C1 segment of cervical spinal cord (tissue), 14 donors: Measurements from ENCODE around the gene CD320.
"Not testable (repeated sequence)": the region's sequence is repeated elsewhere in the genome, so short reads cannot be mapped to it uniquely, and the experiment has no call there.

Experiments used
- DNase-seq, 14 donors: peaks; one replicate each; lab custom pipeline; 2025; lab: John Stamatoyannopoulos, UW

CD320 gene

DNA sequence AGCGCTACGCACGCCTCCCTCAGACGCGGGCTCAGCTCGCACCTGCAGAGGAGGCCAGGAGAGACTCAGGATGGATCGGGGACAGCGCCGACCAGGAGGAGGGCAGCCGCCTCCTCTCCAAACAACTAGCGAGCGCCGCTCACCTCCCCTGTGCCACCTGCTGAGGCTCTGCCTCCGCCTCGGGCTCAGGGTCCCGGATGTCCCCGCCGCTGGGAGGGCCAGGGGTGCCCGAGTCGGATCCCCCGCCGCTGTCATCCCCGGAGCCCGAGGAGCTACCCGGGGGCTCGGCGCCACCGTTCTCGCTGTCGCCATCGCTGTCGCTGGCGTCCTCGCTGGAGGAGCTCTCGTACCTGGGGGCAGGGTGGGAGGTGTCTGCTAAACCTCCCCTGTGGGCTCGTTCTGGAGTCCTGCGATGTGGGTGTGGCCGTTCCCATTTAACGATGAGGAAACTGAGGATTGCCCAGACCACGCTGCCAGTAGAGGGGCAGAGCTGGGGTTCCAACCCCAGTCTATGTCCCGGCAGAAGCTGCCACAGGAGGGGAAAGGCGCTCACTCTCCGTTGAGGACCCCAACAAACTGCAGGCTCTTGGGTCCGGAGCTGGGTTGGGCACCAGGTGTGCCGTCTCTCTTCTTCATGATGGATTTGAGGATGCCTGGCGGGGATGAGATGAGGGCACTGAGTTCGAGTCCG is 25.8 kb upstream of the CD320 start:
- no peak for DNase-seq

DNA sequence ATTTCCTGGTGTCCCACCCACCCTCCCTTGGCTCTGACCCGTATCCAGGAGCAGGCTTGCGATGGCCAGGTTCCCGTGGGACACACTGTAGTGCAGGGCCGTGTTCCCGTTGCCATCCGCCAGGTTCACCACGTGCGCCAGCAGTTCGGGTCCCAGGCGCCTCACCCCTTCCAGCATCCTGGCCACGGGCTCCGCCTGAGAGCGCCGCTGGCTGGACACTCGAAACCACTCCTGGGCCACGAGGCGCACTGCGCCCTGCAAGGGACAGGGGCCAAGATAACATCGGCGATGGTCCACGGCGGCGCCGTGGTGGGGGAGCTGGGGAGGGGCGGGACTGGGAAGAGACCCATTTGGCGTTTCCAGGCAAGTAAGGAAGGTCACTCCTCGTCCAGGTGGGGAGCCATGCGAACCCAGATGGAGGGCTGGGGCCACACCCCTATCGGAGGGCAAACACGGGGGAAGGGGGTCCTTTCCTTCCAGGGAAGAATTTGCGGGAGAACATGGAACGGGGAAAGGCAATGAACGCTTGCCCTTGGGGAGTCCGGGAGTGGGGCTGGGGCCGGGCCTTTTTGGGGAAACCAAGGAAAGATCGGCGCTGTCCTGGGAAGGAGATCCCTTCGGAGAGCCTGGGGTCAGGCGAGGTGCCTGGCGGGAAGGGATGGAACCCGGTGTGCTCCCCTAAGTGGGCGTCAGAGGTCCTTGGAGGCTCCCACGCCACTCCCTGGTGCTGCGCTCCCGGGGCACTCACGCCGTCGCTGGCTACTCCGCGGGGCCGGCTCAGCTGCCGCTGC is 25.0 kb upstream of the CD320 start:
- no peak for DNase-seq

DNA sequence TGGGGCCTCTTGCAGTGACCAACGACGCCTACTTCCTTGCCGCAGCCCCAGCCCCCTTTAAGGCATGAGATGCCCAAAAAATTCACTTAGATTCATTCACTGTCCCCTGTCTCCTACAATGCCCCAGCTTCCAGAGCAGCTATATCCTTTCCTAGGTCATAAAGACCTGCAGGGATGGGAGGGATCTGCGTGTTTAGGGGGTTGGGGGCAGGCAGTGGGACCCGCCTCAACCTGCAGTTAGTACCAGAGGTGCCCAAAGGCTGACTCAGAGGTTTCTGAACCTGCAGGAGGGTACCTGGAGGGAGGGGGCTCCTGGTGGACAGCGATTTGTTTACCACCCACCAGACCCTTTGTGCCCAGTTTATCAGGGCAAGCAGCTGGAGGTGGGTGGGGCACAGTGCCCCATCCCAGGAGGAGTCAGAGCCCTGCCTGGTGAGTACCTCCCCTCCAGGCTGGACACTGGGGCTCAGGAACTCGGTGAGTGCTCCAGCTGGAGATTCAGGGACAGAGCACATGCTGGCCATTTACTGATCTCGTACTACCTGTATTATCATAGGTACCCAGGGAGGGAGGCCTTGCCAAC is 23.2 kb upstream of the CD320 start:
- DNase-seq: no peak

DNA sequence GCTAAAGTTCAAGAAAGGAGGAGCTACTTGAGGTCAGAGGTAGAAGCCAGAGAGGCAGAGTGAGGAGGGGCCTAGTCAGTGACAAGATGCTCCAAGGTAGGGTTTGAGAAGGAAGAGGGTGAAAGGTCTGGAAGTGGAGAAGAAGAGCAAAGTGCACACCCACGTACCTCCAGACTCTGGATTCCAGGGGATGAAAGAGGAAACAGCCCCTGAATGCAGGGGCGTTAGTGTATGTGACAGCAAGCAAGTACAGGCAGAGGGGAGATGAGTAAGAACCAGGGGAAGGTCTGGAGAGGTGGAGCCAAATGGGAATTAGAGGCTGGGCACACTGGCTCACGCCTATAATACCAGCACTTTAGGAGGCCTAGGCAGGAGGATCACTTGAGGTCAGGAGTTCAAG is 21.8 kb upstream of the CD320 start:
- no peak for DNase-seq

DNA sequence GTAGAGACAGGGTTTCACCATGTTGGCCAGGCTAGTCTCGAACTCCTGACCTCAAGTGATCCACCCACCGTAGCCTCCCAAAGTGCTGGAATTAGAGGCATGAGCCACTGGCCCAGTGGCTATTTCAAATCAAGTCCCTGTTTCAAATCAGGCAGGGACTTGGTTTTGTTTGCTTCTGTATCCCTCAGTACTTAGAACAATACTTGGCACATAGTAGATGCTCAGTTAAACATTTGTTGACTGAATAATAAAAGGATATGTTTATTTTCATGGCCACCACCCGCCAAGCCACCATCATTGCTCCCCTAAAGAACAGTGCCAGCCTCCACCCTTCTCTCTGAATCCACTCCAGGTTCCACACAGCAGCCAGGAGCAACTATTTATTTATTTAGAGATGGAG is 17.3 kb upstream of the CD320 start:
- no peak for DNase-seq

DNA sequence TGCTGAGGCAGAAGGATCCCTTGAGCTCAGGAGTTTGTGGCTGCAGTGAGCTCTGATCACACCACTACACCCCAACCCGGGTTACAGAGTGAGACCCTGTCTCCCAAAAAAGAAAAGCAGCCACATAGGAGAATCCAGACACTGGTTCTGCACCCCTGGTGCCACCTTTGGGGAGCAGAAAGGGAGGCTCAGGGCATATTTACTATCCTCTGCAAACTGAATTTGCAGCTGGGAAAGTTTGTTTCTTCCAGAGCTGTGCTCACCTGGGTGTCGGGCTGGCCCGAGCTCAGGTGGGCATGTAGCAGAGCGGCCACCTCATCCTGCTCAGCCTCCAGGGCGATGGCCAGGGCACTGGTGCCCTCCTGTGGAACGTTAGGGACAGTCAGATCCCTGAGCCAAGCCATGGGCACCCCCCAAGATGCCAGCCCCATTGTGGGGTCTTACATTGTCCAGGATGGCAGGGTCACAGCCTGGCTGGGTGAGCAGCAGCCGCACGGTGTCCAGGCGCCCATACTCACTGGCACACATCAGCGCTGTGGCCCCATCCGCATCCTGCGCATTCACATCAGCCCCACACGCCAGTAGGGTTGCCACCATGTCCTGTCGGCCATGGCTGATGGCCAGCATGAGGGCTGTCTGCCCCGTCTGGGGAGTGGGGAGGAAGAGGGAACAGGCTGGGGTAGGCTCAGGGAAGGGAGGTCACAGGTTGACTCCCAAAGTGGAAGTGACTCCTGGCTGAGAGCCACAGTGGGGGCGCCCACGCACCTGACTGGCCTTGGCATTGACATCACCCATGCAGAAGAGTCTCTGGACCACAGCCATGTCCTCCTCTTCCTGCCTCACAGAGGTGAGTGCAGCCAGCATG is 16.3 kb upstream of the CD320 start:
- DNase-seq: no peak

DNA sequence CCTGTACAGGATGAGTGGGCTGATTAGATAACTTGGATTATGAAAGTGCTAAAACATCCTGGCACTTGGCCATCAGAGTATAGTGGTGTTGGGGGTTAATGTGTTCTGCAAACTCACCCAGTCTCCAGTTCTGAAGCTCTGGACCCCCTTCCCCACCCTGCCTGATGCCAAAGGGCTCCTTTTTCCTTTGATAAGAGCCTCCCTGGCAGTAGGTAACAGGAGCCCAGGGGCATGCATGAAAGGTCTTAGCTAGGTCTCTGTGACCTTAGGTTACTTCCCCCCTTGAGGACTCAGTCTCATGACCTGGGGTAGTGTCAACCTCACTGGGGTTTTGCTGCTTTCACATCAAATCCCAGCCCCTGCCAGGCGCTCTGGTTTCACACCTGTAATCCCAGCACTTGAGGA is 15.6 kb upstream of the CD320 start:
- no peak for DNase-seq

DNA sequence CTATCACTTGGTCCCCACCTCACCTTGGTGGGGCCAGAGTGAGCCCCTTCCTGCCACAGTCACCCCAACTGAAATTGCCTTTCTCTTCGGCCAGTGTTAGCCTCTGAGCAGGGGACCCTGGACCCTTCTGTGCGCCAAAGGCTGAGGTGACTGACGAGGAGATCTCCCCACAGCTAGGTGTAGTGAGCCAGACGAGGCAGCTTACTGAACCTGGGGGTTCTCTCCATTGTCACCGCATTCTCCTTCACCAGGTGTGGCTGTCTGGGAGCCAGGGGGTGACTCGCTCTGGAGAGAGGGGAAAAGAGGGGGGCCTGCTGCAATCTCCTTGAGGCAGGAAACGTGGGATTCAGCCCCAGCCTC is 14.5 kb upstream of the CD320 start:
- DNase-seq: no peak

DNA sequence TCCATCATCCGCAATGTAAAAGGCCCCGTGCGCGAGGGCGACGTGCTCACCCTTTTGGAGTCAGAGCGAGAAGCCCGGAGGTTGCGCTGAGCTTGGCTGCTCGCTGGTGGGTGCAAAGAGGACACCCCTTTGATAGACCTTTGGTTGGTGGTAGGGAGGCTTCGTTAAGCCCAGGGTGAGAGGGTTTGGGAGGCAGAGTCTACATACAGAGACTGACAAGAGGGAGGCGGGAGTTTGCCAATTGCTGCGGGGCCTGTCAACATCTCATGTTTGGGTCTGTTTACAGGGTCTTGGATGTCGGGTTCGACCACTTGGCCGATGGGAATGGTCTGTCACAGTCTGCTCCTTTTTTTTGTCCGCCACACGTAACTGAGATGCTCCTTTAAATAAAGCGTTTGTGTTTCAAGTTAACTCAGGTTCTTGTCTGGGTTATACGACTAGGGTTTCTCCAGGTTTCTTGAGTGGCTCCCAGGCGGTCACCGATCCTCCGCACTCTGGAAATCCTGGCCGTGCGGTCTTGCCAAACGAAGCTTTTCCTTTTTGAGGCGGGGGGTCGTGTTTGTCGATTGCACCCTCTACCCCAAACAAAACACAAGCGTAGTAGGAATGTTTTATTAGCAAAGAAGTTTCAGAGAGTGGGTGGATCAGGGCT is 14.0 kb upstream of the CD320 start:
- DNase-seq: no peak

DNA sequence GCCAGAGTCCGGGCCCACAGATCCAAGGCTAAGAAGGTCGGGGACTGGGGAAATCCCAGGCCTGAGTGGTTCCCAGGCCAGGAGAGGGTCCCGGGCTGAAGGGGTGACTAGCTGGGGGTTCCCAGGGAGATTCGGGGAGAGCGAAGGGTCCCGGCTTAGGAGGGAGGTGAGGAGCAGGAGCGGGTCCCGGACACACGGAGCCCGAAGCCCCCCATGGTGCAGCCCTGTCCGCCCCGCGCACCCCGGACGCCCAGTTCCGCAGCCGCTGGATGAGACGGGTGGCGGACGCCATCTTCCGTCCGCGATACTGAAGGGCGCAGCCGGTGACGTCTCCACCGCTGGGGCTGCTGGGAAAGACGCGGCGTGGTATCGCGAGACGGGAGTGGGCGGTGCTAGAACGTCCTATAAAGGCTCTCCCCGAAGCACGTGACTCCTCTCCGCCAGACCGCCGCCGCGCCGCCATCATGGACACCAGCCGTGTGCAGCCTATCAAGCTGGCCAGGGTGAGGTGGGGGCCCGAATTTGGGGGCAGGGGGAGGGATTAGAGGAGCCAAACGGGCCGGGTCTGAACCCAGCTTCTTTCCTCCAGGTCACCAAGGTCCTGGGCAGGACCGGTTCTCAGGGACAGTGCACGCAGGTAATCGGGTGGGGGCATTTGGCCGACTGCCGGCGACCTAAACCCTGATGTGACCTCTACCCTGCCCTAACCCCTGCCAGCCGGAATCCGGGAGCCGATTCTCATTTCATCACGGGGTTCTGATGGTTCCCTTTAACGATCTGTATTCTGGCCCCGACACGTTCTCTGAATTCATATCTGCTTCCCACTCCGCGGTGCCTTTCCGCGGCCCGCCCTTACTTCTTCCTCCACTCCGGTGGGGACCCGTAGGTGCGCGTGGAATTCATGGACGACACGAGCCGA is 13.2 kb upstream of the CD320 start, which contains the start of the genes NDUFA7 and RPS28:
Gene NDUFA7, minus strand, starts transcription at position 309 of the 919 bp plus-strand sequence. Its CDS starts 17 bp downstream, at position 292.
Gene RPS28, plus strand, starts transcription at position 430 of the 919 bp plus-strand sequence. Its CDS starts 35 bp downstream, at position 465.
- DNase-seq: peak; percentile 63 to 95 (median 90)

DNA sequence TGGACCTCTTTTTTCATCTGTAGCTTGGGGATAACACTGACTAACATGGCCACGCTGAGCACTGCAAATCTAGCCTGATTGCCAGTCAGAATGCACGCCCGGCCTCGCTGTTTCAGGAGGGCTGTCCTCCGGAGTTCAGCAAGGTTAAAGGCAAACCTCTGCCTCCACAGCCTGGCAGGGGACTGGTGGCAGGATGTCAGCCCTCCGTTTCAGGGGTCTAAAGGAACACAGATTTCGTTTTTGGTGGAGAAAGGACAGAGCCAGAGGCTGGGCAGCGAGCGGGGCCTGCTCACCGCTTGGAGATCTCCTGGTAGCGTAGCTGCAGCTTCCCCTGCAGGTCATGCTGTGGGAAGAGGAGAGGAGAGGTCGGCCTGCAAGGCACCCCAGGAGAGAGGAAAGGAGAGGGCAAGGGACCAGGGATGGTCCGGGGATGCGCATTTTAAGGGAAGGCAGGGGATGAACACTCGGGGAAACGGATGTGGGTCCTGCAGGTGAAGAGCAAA is 12.5 kb upstream of the CD320 start:
- peak in 3 of 14 donors; percentile 19 to 48 (median 26) for DNase-seq

DNA sequence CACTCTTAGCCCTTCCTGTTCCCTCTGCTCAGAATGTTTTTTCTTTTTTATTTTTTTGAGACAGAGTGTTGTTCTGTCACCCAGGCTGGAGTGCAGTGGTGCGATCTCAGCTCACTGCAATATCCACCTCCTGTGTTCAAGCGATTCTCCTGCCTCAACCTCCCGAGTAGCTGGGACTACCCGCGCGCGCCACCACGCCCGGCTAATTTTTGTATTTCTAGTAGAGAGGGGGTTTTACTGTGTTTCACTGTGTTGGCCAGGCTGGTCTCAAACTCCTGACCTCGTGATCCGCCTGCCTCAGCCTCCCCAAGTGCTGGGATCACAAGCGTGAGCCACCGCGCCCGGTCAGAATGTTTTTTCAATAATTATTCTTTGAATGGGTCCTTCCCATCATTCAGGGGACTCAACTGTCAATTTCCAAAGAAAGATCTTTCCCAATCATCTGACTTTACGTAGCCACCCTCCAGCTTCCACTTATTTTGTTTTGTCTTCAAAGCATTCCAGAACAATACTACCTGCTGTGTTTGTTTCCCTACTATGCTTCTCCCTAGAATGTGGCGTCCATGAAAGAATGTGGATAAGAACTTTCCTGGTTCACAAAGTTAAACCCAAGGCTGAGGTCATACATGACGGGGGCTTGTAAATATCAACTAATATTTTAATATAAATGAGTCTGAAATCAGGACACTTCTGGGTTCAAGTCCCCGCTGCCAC is 11.8 kb upstream of the CD320 start:
- no peak for DNase-seq

DNA sequence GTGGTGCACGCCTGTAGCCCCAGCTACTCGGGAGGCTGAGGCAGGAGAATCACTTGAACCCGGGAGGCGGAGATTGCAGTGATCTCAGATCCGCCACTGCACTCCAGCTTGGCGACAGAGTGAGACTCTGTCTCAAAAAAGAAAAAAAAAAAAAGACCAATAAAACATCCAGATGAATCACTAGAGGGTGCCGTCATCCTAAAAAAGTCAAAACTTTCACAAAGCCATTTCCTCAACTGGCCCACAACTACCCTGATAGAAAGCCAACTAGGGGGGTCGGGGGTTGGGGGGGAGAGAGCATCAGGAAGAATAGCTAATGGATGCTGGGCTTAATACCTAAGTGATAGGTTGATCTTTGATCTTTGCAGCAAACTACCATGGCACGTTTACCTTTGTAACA is 10.7 kb upstream of the CD320 start:
- DNase-seq: not testable (repeated sequence)

DNA sequence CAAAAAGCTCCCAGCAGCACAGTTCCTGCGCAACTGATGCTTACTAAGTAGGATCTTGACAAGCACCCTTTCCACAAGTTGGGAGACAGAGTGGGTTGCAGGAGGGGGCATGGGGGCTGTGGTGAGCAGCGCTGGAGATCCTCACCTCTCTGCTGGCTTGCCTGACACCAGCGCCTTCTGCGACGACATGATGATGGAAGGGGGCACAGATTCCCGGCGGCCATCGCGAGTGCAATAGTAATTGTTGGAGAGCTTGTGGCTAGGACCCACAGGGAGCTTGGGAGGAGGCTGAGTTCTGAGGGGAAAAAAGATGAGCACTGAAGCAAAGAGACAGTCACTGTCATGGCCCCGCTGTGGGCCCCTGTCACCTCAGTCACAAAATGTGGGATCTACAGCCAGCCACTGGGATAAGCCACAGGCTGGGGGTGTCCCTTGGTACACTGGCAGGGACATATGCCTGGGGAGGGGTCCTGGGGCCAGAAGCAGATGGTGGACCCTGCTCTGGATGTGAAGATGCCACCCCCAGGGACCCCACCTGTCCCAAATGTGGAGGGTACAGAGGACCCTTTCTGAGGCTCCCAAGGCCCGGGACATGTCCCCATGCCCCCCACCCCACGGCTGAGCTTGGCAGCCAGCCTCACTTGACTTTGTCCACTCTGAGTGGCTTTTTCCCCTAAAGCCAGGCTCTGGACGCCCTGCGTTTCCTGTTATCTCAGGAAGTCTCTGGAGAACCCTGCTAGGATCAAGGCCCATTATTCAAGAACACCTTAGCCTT is 8.4 kb upstream of the CD320 start:
- no peak for DNase-seq

DNA sequence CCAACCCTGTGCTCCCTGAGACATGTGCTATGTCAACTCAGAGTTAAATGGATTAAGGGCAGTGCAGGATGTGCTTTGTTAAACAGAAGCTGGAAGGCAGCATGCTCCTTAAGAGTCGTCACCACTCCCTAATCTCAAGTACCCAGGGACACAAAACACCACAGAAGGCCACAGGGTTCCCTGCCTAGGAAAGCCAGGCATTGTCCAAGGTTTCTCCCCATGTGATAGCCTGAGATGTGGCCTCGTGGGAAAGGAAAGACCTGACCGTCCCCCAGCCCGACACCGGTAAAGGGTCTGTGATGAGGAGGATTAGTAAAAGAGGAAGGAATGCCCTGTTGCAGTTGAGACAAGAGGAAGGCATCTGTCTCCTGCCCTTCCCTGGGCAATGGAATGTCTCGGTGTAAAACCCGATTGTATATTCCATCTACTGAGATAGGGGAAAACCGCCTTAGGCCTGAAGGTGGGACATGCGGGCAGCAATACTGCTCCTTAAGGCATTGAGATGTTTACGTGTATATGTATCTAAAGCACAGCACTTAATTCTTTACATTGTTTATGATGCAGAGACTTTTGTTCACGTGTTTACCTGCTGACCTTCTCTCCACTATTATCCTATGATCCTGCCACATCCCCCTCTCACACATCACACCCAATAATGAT is 7.0 kb upstream of the CD320 start:
- DNase-seq: not testable (repeated sequence)

DNA sequence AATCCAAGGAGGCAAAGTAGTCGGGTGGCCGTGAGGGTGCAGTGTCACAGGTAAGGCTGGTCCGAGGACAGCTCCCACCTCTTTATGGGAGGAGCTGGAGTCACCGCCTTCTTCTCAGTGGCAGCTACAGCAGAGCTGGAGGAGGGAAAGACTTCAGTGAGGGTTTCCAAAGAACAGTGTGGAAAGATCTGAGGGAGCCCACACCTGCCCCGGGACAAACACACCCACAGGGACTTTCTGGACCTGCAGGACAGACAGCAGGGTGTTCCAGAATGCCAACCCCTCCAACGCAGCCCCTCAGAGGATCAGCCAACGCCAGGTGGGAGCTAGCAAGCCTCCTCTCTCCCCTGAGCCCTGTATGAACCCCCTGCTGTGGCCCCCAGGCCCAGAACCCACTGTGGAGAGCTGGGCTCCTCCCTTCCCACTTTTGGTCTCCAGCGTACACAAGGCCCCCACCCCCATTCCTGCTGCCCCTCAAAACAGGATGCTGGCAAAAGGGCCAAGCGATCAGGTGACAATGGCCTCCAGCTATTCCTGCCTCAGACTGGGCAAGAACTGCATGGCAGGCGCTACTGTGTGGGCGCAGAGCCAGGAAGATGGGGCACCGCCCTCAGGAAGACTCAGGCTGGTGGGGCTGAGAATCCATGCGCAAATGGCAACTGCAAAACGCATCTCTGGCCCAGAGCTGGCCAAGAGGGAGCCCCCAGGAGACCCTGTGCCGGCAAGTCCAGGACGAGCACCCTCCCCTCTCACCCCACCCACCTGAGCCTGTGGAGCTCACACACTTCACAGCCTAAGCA is 3.5 kb upstream of the CD320 start:
- DNase-seq: no peak
